NCI-H1930 (cell line): ENCODE measurements around the gene MFSD12.
A peak's percentile ranks its signal among the peaks of the same experiment; 100 is the strongest.
"Not testable (repeated sequence)": the region's sequence is repeated elsewhere in the genome, so short reads cannot be mapped to it uniquely, and the experiment has no call there.

ENCODE experiments used
- DNase-seq, 2 experiments: peaks; one replicate each; lab custom pipeline; 2025; lab: John Stamatoyannopoulos, UW

Gene MFSD12

DNA sequence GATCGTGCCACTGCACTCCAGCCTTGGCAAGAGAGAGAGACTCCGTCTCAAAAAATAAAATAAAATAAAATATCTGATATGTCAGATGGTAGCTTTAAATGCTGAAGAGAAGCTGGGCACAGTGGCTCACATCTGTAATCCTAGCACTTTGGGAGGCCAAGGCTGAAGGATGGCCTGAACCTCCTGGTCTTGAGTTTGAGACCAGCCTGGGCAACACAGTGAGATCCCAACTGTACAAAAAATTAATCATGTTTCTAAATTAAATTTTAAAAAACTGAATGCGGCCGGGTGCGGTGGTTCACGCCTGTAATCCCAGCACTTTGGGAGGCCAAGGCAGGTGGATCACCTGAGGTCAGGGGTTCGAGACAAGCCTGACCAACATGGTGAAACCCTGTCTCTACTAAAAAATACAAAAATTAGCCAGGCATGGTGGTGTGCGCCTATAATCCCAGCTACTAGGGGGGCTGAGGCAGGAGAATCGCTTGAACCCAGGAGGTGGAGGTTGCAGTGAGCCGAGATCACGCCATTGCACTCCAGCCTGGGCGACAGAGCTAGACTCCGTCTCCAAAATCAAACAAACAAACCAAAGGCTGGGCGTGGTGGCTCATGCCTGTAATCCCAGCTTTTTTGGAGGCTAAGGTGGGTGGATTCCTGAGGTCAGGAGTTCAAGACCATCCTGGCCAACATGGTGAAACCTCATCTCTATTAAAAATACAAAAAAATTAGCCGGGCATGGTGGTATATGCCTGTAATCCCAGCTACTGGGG, 26.8 kb upstream of the MFSD12 start:
- not testable (repeated sequence) for DNase-seq

DNA sequence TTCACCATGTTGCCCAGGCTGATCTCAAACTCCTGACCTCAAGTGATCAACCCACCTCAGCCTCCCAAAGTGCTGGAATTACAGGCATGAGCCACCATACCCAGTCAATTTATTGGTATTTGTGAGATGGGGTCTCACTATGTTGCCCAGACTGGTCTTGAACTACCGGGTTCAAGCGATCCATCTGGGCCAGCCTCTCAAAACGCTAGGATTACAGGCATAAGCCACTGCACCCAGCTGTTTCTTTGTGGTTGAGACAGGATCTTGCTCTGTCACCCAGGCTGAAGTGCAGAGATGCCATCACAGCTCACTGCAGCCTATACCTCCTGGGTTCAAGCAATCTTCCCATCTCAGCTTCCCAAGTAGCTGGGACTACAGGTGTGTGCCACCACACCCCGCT, 24.4 kb upstream of the MFSD12 start:
- DNase-seq = not testable (repeated sequence)

DNA sequence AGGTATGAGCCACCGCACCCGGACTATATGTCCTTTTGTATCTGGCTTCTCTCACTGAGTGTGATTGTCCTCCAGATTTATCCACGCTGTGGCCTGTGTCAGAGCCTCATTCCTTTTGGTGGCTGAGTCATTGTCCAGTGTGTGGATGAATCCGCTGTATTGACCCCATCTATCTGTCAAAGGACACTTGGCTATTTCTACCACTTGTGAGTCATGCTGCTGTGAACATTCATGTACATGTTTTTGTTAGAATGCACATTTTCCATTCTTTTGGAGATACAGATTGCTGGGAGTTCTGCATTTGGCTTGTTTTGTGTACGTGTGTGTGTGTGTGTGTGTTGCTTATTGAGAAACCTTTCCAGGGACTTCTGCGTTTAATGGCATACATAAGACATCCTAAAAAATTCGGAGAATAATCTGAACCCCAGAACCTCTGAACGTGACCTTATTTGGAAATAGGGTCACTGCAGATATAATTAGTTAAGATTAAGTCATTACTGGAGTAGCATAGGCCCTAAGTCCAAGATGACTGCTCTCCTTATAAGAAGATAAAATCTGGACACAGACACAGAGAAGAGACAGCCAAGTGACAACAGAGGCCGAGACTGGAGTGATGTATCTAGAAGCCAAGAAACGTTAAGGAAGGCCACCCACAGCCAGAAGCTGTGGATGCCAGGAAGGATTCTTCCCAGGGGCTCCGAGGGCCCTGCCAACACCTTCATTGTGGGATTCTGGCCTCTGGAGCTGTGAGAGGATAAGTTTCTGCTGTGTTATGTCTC, 23.0 kb upstream of the MFSD12 start:
- DNase-seq = no peak

DNA sequence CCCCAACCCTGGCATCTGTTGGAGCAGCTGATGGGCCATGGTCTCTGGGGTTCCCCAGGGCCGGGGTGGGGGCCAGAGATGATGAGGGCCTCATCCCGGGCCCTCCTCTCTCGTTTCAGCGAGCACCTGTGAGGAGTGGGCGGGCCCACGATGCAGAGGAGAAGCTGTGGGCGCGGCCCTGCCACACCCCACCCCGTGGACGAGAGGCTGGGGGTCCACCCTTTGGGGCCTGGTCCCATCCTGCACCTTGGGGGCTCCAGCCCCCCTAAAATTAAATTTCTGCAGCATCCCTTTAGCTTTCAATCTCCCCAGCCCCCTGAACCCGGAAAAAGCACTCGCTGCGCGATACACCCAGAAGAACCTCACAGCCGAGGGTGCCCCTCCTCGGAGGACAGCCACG, 21.0 kb upstream of the MFSD12 start:
- DNase-seq = no peak

DNA sequence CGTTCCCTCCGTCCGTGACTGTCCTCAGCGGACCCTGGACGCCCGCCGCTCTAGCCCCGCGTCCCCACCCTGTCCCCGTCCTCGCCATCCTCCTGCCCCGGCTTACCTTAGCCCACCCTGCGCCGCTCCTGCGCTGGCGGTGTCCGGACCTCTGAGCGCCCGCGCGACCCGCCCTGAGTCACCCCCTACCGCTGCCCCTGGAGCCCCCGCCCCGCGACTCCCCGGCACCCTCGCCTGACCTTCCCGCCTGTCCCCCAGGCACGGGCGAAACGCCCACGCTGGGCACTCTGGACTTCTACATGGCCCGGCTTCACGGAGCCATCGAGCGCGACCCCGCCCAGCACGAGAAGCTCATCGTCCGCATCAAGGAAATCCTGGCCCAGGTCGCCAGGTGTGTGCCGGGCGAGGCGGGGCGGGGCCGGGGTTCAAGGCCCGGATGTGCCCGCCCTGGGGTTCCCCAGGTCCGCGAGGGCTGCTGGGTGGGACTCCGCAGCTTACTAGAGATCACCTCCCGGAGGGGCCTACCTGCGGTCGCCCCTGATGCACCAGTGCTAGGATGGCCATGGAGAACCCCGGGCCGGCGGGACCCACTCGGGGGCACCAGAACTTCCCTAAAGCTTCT, 20.4 kb upstream of the MFSD12 start:
- DNase-seq = peak in 1 of 2 experiments; percentile 35

DNA sequence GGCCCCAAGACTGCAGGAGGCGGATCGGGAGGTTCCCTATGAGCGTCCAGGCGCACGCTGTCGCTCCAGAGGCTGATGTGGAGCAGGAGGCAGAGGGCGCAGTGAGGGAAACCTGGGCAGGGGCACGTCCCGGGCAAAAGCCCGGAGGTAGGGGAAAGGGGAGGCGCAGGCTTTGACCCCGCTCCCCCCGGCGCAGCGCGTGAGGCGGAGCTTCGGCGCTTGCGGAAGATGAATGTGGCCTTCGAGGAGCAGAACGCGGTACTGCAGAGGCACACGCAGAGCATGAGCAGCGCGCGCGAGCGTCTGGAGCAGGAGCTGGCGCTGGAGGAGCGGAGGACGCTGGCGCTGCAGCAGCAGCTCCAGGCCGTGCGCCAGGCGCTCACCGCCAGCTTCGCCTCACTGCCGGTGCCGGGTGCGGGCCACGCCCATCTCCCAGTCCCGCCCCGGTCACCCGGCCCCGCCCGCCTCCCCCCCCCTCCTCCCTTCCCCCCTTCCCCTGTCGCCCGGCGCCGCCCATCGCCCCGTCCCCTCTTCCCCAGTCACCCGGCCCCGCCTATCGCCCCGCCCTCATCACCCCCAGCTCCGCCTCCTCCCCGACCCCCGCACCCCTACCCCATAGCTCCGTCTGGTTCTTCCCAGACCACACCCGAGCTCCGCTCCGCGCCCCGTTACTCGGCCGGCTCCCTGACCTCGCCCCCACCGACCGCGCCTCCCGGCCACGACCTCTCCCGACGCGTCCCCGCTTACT, 19.5 kb upstream of the MFSD12 start:
- peak in 1 of 2 experiments; percentile 31 for DNase-seq

DNA sequence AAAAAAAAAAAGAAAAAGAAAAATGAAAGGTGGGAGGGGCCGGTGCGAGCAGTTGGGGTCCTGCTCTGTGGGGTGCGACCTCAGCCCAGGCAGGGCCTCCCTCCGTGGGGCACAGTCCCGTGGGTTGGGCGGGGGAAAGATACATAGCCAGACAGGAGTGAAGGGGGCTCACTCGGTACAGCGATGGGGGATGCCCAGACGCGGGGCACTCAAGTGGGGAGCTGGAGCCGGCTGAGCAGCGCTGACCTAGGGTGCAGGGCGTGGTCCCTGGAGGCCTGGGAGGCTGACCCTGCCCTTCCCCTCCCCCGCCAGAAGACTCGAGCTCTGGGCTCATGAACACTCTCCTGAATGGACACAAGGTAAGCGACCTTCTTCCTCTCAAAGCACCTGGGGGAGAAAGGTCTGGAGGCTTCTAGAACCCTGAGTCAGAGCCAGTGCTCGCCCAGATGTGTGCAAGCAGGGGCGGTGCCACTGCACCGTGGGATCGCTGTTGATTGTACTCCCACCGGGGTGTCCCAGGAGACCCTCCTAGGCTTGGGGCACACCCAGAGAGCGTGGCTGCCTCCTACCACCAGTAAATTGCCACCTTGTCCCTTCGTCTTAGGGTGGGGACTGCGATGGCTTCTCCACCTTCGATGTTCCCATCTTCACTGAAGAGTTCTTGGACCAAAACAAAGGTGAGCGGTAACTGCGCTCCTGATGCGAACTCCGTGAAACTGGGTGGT, 18.7 kb upstream of the MFSD12 start:
- DNase-seq = no peak

DNA sequence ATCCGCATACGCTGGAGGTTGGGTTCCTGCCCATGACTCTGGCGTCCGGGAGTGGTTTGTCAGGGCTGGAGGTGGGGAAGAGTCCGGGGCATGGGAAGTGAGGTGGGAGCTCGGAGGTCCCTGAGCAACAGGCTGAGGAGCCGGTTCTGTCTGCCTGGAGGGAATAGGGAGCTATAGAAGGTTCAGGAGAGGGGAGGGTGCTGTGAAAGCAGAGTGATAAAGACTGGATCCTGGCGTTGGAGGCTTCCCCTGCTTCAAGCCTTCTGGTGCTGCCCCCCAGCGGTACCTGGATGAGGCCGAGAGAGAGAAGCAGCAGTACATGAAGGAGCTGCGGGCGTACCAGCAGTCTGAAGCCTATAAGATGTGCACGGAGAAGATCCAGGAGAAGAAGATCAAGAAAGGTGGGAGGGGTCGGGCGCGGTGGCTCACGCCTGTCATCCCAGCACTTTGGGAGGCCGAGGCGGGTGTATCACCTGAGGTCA, 17.9 kb upstream of the MFSD12 start:
- DNase-seq = no peak

DNA sequence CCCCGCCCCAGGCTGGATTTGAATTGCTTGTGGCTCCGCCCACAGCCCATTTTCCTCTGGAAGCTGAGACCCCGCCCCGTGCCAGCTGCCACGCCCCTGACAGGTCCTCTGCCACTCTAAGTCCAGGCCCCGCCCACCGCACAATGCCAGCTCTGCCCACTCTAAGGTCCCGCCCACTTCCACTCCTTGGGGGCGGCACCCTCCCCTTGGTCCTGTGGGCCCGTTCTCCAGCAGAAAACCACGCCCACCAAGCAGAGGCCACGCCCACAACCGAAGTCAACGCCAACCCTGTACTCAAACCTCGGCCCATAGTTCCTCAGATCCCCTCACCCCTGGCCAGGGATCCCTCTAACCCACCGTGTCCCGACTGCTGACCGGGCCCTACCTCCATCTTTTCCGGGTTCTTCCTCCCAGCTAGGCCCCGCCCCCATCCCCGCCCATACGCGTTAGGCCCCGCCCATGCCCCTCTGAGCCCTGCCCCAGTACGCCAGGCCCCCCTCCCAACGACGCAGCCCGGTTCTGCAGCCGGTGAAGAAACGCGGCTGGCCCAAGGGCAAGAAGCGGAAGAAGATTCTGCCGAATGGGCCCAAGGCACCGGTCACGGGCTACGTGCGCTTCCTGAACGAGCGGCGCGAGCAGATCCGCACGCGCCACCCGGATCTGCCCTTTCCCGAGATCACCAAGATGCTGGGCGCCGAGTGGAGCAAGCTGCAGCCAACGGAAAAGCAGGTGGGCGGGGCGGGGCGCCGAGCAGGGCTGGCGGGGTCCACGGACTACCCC, 16.7 kb upstream of the MFSD12 start:
- peak; percentile 54 to 56 for DNase-seq

DNA sequence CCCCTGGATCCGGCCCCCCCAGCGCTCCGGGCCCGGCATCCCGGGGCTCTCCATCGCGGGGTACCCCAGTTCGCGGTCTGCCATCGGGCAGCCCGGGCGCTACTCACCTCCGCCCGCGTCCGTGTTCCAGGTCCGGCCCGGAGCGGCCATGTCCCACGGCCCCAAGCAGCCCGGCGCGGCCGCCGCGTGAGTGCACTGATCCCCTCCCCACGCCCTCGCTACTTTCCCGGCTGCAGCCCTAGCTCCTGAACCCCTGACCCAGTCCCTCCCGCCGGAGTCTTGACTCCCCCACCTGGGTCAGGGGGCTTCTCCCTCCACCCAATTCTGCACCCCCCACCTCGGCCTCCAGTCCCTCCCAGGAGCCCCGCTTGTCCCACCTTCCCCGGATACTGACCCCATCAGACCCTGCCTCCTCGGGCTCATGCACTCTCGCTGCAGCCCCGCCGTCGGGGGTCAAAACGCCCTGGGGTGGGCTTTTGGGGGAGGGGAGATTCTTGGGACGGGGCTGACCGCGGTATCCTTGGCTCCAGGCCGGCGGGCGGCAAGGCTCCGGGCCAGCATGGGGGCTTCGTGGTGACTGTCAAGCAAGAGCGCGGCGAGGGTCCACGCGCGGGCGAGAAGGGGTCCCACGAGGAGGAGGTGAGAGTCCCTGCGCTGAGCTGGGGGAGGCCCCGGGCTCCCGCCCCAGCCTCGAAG, 15.9 kb upstream of the MFSD12 start:
- DNase-seq = no peak

DNA sequence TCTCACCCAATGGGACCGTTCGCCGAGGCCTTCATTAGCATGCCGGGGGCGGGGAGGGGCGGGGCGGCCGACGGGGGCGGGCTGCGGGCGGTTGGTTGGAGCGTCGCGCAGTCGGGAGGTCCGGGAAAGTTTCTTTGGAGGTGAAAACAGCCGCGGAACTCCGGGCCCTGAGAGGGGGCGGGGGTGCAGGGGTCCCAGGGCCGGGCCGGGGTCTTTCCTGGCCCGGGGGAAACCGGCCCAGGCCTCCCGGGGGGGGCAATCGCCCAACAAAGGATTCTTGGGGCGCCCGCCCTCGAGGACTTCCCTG, 15.4 kb upstream of the MFSD12 start, which contains the start of gene HMG20B:
HMG20B (plus strand) TSS at position 90 of the 307 bp plus-strand sequence. CDS start 366 bp downstream, outside the sequence.
- DNase-seq = no peak

DNA sequence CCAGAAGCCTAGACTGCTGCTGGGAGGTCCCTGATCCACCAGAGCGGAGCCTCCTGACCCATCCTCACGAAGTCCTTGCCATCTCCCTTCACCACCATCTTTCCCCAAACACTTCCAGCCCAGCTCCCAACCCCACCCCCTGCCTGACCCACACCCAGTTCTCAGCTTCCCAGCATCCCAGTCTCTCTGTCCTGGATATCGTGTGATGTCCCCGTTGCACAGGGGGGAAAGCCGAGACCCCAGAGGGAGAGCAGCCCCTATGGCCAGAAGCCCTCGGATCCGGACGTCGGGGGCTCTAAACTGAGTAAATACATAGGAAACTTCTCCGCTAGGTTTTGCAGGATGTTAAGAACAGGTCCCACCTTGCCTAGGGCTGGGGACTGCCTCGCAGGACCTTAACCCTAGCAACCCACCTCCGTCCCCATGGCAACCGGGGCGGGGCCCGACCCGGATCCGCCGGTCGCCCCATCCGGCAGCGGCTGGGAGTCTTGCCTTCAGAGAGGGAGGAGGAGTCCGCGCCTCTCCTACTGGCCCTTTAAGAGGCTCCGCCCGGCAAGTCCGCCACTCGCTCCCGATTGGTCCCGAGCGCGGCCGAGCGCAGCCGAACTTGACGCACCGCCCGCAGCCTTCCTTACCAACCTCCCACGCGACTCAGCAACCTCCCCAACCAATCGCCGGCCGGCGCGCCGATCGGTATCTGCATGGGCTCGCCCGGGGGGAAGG, 14.9 kb upstream of the MFSD12 start:
- DNase-seq = peak; percentile 94 to 96

DNA sequence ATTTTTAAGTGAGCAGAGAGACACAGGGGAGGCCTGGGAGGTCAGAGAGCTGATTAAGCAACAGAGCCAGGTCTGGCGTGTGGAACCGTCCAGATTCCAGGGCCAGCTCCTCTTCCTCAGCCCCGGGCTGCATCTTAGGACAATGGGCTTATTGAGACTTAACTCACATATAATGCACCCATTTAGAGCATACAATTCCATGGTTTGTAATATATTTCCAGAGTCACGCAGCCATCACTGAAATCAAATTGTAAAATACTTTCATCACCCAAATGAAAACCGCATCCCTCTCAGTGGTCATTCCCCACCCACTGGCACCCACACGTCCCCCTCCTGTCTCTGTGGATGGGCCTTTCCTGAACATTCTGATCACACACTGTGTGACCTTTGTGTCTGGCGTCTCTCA, 13.2 kb upstream of the MFSD12 start:
- no peak for DNase-seq

DNA sequence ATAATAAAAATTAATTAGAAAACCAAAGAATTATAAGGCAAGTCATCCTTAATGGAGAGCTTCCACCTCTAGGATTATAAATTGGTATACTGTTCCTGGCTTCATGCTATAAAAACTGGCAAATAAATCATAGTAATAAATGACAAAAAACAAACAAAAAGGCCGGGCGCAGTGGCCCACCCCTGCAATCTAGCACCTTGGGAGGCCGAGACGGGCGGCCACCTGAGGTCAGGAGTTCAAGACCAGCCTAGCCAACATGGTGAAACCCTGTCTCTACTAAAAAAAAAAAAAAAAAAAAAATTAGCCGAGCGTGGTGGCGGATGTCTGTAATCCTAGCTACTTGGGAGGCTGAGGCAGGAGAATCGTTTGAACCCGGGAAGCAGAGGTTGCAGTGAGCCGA, 12.7 kb upstream of the MFSD12 start:
- DNase-seq = not testable (repeated sequence)

DNA sequence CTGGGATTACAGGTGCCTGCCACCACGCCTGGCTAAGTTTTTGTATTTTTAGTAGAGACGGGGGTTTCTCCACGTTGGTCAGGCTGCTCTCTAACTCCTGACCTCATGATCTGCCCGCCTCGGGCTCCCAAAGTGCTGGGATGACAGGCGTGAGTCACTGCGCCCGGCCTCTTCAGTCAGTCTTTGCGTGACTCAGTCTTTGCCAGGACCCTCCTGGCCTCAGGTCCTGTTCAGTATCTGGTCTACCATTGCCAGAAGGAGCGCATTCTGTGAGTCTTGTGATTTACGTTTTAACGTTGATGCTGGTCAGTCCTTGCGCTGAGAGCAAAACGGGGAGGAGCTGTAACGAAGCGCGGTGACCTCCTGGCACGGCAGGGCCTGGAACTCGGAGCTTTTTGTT, 7.8 kb upstream of the MFSD12 start:
- DNase-seq = no peak

DNA sequence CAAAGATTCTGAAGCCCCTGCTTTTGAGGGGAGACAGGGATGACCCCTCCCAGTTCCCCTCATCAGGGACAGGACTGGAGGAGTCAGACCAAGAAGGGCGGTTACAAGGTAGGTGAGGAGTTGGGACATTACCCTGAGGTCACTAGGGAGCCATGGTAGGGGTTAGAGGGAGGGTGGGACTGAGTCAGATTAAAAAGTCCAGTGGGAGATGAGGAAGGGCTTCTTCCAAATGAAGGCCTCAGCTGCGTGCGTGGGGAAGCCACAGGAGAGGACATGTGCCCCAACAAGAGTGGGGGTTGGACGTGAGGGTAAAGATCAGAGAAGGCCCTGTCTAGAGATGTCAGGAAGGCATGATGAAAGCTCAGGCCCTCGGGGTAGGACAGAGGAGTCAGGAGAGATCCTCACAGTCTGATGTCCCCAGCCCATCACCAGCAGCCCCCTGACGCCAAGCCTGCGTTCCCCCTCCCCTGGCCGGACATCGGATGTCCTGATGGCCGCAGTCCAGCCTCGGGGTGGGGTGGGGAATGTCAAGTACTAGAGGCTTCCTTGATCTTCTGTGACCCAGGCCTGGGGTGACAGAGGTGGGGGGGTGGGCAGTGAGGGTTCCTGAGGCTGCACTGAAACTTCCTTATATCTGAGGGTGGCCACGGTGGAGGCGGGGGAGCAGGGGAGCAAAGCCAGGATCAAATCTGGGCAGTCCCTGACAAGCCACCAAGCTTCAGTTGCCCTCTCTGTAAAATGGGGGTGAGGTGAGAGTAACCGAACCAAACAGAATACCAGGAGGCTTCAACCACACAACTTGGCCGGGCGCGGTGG, 6.5 kb upstream of the MFSD12 start:
- DNase-seq = no peak

DNA sequence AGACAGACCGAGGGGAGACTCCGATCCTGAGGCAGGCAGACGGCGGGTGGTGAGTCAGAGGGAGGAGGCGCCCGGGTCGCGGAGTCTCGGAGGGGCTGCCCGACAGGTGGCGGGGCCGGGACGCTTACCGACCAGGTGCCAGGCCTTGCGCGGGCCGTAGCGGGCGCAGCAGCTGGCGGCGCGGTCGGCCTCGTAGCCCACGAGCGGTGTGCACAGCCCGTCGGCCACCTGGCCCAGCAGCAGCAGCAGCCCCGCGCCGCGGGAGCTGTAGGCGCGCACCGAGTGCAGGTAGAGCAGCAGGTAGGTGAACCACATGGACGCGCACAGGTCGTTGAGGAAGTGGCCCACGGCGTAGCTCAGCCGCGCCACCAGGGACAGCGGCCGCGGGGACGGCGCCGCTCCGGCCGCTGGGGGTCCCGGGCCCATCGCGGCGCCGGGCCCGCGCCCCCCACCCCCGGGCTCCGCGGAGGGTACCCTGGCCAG, 367 bp downstream of the MFSD12 start:
- no peak for DNase-seq

DNA sequence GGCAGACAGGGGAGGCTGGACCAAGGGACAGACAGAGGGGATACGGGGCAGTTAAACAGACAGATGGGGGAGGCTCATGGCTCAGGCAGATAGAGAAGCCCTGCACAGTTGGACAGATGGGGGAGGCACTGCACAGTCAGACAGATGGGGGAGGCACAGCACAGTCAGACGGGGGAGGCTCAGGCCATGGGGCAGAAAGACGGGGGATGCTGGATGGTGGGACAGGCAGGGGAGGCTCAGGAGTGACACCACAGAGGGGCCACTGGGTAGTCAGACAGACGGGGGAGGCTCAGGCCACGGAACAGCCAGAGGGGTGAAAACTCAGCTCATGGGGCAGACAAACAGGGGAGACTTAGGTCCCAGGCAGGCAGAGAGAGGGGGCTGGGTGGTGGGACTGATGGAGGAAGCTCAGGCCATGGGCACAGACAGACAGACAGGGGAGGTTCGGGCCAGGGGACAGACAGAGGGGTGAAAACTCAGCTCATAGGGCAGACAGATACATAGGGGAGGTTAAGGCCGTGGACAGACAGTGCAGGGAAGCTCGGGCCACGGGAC, 886 bp downstream of the MFSD12 start:
- no peak for DNase-seq
